Embryonic facial prominence (tissue), 1 donor: Measurements from ENCODE around the gene DRAP1.
"Not testable (repeated sequence)": the region's sequence is repeated elsewhere in the genome, so short reads cannot be mapped to it uniquely, and the experiment has no call there.

Experiments used
- DNase-seq: peaks from one replicate; pipeline ENCODE4 v3.0.0-alpha.2; 2016; ENCODE audit errors: extremely low spot score

DRAP1 gene

GRCh38 chr11:65886826-65887722 is 32.2 kb upstream of the DRAP1 start:
- DNase-seq: no peak

- DNase-seq: no peak
Measured at GRCh38 chr11:65887723-65888162, 31.5 kb upstream of the DRAP1 start.

GRCh38 chr11:65888163-65888814 is 30.9 kb upstream of the DRAP1 start, which contains the start of gene FIBP:
FIBP (minus strand) TSS chr11:65888471; CDS start chr11:65888418, 53 bp downstream.
- DNase-seq: peak; percentile 94

GRCh38 chr11:65890324-65891218 is 28.7 kb upstream of the DRAP1 start, which contains the start of gene CCDC85B:
CCDC85B (plus strand) TSS chr11:65890673; CDS start chr11:65890784, 111 bp downstream.
- DNase-seq: peak; percentile 91

GRCh38 chr11:65891219-65892136 is 27.7 kb upstream of the DRAP1 start:
- no peak for DNase-seq

- not testable (repeated sequence) for DNase-seq
Measured at GRCh38 chr11:65892137-65892540, 27.1 kb upstream of the DRAP1 start.

GRCh38 chr11:65892661-65893317 is 26.4 kb upstream of the DRAP1 start:
- no peak for DNase-seq

- no peak for DNase-seq
Measured at GRCh38 chr11:65894034-65894591, 25.1 kb upstream of the DRAP1 start.

- no peak for DNase-seq
Measured at GRCh38 chr11:65895482-65895981, 23.7 kb upstream of the DRAP1 start.

- DNase-seq: no peak
Measured at GRCh38 chr11:65896034-65896999, 22.9 kb upstream of the DRAP1 start.

GRCh38 chr11:65897020-65897471 is 22.2 kb upstream of the DRAP1 start:
- DNase-seq: no peak

GRCh38 chr11:65898656-65899355 is 20.4 kb upstream of the DRAP1 start:
- no peak for DNase-seq

- DNase-seq: no peak
Measured at GRCh38 chr11:65899356-65900124, 19.7 kb upstream of the DRAP1 start.

- no peak for DNase-seq
Measured at GRCh38 chr11:65900125-65900898, 18.9 kb upstream of the DRAP1 start, which contains the start of gene FOSL1. FOSL1 (minus strand) TSS chr11:65900388; CDS start chr11:65900339, 49 bp downstream.

GRCh38 chr11:65900899-65901180 is 18.4 kb upstream of the DRAP1 start:
- DNase-seq: no peak

GRCh38 chr11:65903068-65903481 is 16.2 kb upstream of the DRAP1 start:
- no peak for DNase-seq
